Ishikawa (cell line): Measurements from ENCODE around the gene RABL3.

Experiments
- CEBPB ChIP-seq: IDR thresholded peaks from 2 replicates; pipeline ENCODE4 v1.6.1; 2012
- CREB1 ChIP-seq: IDR thresholded peaks from 2 replicates; pipeline ENCODE4 v1.6.1; 2012; ENCODE audit warnings: low read depth
- EGR1 ChIP-seq: IDR thresholded peaks from 2 replicates; pipeline ENCODE4 v1.6.1; 2012
- EP300 ChIP-seq: IDR thresholded peaks from 2 replicates; pipeline ENCODE4 v1.6.1; 2012; ENCODE audit warnings: borderline replicate concordance
- FOXM1 ChIP-seq: IDR thresholded peaks from 2 replicates; pipeline ENCODE4 v1.6.1; 2012; ENCODE audit warnings: low read depth, borderline replicate concordance
- NFIC ChIP-seq: IDR thresholded peaks from 2 replicates; pipeline ENCODE4 v1.6.1; 2012
- RAD21 ChIP-seq: IDR thresholded peaks from 2 replicates; pipeline ENCODE4 v1.6.1; 2012; ENCODE audit warnings: low read depth
- TAF1 ChIP-seq: IDR thresholded peaks from 2 replicates; pipeline ENCODE4 v1.6.1; 2012; ENCODE audit warnings: low read depth, mild to moderate bottlenecking
- TCF12 ChIP-seq: IDR thresholded peaks from 2 replicates; pipeline ENCODE4 v1.6.1; 2012; ENCODE audit warnings: low read depth
- TEAD4 ChIP-seq: IDR thresholded peaks from 2 replicates; pipeline ENCODE4 v1.6.1; 2012
- YY1 ChIP-seq: IDR thresholded peaks from 2 replicates; pipeline ENCODE4 v1.6.1; 2012; ENCODE audit warnings: low read depth
- ZBTB7A ChIP-seq: IDR thresholded peaks from 2 replicates; pipeline ENCODE4 v1.6.1; 2012; ENCODE audit warnings: low read depth
- TF ChIP-seq, protein P1 (sequence below): IDR thresholded peaks from 2 replicates; pipeline ENCODE4 v1.6.1; 2012
- TF ChIP-seq, protein P2 (sequence below): IDR thresholded peaks from 2 replicates; pipeline ENCODE4 v1.6.1; 2012
- TF ChIP-seq, protein P3 (sequence below): IDR thresholded peaks from 2 replicates; pipeline ENCODE4 v1.6.1; 2012; ENCODE audit warnings: low read depth, mild to moderate bottlenecking

RABL3 gene

DNA sequence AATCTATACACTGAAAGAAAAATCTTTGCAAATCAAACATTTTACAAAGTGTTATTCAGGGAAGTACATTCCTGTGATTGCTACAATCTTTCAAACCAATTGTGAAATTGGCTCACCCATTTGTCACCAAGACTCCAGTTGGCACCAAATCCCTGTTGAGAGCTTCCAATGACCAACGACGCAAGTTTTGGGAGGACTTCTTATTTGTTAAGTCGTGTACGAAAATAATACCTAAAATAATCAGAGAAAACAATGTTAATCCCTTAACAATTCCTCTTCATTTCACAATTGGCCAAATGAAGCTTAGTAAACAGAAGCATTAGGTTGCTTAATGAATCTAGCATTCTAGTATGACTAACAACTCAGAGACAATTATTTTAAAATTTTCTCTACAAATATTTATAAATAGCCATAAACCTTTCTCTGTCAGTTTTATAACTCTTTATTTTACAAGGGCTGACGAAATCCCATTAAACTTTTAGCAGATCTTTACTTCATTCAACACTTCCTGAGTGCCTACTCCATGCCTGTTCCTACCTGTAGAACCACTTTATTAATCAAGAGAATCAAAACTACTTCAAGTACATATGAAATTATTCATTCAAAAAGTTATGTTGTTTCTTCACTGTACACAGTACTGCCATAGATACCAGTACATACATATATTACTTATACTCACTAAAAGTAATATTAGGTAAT, 36.3 kb downstream of the RABL3 start:
- TF ChIP-seq, protein P1, sequence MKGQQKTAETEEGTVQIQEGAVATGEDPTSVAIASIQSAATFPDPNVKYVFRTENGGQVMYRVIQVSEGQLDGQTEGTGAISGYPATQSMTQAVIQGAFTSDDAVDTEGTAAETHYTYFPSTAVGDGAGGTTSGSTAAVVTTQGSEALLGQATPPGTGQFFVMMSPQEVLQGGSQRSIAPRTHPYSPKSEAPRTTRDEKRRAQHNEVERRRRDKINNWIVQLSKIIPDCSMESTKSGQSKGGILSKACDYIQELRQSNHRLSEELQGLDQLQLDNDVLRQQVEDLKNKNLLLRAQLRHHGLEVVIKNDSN, result no peak
- TF ChIP-seq, protein P2, sequence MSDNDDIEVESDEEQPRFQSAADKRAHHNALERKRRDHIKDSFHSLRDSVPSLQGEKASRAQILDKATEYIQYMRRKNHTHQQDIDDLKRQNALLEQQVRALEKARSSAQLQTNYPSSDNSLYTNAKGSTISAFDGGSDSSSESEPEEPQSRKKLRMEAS, result no peak
- TF ChIP-seq YY1 (no peak), FOXM1 (no peak), ZBTB7A (no peak), TCF12 (no peak), EP300 (no peak), TAF1 (no peak), CEBPB (no peak), NFIC (no peak), EGR1 (no peak), RAD21 (no peak), CREB1 (no peak)
- TF ChIP-seq, protein P3, sequence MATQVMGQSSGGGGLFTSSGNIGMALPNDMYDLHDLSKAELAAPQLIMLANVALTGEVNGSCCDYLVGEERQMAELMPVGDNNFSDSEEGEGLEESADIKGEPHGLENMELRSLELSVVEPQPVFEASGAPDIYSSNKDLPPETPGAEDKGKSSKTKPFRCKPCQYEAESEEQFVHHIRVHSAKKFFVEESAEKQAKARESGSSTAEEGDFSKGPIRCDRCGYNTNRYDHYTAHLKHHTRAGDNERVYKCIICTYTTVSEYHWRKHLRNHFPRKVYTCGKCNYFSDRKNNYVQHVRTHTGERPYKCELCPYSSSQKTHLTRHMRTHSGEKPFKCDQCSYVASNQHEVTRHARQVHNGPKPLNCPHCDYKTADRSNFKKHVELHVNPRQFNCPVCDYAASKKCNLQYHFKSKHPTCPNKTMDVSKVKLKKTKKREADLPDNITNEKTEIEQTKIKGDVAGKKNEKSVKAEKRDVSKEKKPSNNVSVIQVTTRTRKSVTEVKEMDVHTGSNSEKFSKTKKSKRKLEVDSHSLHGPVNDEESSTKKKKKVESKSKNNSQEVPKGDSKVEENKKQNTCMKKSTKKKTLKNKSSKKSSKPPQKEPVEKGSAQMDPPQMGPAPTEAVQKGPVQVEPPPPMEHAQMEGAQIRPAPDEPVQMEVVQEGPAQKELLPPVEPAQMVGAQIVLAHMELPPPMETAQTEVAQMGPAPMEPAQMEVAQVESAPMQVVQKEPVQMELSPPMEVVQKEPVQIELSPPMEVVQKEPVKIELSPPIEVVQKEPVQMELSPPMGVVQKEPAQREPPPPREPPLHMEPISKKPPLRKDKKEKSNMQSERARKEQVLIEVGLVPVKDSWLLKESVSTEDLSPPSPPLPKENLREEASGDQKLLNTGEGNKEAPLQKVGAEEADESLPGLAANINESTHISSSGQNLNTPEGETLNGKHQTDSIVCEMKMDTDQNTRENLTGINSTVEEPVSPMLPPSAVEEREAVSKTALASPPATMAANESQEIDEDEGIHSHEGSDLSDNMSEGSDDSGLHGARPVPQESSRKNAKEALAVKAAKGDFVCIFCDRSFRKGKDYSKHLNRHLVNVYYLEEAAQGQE, result no peak

DNA sequence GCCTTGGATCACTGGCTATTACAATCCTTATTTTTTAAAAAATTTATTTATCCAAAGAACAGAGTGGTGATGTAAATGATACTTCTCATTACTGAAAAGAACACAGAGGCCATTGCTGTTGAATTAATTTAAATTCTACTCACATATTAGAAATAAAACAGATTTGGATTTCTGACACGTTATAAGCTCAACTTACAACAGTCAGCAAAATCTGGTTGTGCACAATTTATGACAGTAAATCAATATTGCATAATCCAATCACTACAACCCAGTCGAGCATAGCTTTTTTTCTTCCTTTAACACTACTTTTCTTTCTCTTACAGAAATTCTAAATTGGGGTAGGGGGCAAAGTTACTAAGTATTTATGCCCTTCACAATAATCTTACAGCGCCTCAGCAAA, 43.0 kb downstream of the RABL3 start:
- TF ChIP-seq CEBPB, result no peak
- TF ChIP-seq, protein P1, result no peak
- no peak for TF ChIP-seq NFIC
- TF ChIP-seq CREB1, result no peak
- no peak for TF ChIP-seq ZBTB7A
- TF ChIP-seq, protein P3, result no peak
- no peak for TF ChIP-seq EGR1
- no peak for TF ChIP-seq TCF12
- no peak for TF ChIP-seq YY1
- TF ChIP-seq FOXM1, result no peak
- TF ChIP-seq TAF1, result no peak
- no peak for TF ChIP-seq RAD21
- no peak for TF ChIP-seq TEAD4
- no peak for TF ChIP-seq EP300
- TF ChIP-seq, protein P2, result no peak

DNA sequence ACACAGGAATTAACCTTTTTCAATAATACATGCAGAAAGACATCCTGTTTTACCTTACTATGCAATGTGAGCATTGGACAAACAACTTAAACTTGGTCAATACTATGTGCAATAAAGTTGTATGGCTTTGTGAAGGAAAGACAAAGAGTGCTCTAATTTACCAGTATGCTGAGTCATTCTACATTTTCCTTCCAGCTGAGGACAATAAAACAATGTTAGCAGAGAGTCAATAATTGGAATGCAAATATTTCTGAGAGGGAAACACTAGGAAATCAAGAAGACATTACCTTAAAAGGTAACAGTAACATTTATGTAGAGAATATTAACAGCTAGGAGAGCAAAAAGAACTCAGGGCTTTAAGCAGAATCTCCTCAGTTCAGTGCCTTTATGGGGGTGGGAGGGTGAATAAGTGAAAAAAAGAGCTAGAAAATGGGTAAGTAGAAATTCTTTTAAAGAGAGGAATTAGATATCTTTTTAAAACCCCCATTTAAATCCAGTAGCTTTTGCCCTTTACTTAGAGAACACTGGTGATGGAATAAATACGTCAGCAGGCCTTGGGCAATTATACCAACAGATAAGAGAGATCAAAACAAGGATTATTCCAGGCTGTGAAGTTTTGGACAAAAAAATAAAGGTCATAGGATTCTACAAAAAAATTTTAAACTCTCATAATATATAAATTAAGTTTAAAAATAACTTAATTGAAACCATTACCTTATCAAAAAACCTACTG, 48.7 kb downstream of the RABL3 start:
- no peak for TF ChIP-seq ZBTB7A
- no peak for TF ChIP-seq EP300
- TF ChIP-seq, protein P3, result no peak
- TF ChIP-seq TEAD4, result no peak
- no peak for TF ChIP-seq CEBPB
- peak; percentile 56; the same call in 1 of the 2 replicates for TF ChIP-seq FOXM1
- TF ChIP-seq TCF12, result no peak

DNA sequence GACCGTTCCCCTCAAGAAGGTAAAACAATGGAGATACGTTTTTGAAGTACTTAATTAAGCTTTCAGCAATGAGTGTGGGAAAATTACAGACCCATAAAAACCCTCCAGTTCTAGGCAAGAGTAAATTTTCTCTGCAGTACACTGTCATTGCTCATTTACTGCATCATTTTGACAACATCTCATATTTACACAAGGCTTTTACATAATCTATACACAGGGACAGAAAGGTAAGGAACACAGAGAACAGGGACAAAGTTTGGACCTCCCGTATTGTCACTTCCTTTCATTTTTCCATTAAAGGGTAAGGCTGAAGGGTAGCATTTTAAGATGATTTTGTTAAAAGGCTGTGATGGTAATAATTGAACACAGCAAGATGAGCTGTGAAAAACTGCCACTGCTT, 52.9 kb downstream of the RABL3 start:
- TF ChIP-seq, protein P3, result no peak
- TF ChIP-seq CEBPB, result no peak
- TF ChIP-seq, protein P2, result no peak
- TF ChIP-seq ZBTB7A, result no peak
- TF ChIP-seq YY1, result no peak
- no peak for TF ChIP-seq CREB1
- no peak for TF ChIP-seq TAF1
- TF ChIP-seq RAD21, result no peak
- TF ChIP-seq NFIC, result no peak
- no peak for TF ChIP-seq EGR1
